Lower leg skin (tissue), 3 donors: ENCODE results near the gene FRRS1.

Experiments used
- CTCF ChIP-seq, 3 donors: fragments of 450-650 bp; IDR thresholded peaks; one replicate each; pipeline ENCODE4 v1.5.1; 2016; ENCODE audit warnings: antibody characterized with exemption in 3 of 3, mild to moderate bottlenecking in 3 of 3, moderate library complexity in 2 of 3
- POLR2A ChIP-seq, 2 donors: fragments of 450-650 bp; IDR thresholded peaks; one replicate each; pipeline ENCODE4 v1.6.1; 2016 to 2017; ENCODE audit warnings: antibody characterized with exemption in 2 of 2, mild to moderate bottlenecking in 1 of 2, moderate library complexity in 1 of 2

- TF ChIP-seq CTCF (IDR thresholded peaks at IDR 0.05) (no peak), POLR2A (IDR thresholded peaks at IDR 0.05) (no peak)
Measured at GRCh38 chr1:99675292-99675691, 91.1 kb downstream of the FRRS1 start.
